HG02840 (cell line): ENCODE data around the gene ZNF581.
A peak's percentile ranks its signal among the peaks of the same experiment; 100 is the strongest.

Source experiments
- ATAC-seq: cut with Tn5 transposase; IDR thresholded peaks from one replicate; pipeline ENCODE4 v1.9.1; 2021; ENCODE audit warnings: mild to moderate bottlenecking, moderate library complexity, moderate number of reproducible peaks; ENCODE audit not compliant: unreplicated experiment, low FRiP score

Gene ZNF581, protein sequence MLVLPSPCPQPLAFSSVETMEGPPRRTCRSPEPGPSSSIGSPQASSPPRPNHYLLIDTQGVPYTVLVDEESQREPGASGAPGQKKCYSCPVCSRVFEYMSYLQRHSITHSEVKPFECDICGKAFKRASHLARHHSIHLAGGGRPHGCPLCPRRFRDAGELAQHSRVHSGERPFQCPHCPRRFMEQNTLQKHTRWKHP

GRCh38 chr19:55643003-55643886 is at the start of gene ZNF581:
Gene ZNF581 (plus strand): TSS chr19:55643649. CDS start chr19:55644572, 923 bp downstream.
- ATAC-seq, result no peak

DNA sequence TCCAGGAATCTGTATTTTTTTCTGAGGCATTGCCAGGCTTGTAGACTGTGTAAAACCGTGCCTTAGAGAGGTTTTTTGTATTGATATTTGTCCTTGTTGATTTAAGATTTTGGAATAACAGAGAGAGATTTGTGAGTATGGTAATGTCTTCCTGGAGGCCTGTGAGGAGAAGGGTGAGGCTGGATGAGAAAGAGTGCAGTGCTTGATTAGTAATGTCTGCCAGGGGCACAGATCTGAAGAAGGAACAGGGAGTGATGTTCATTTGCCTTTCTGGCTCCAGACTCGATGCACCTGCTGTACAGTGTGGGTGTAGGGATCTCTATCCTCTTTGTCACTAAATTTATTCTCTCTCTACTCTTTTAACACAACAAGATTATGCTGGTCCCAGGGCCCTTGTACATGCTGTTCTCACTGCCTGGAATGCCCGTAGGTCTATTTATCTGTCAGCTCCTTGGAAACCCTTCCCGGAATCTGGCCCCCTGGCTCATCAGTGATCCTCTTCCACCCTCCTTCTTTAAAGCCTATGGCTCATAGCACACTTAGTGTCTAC is 48.4 kb upstream of the ZNF581 start:
- ATAC-seq, result no peak

DNA sequence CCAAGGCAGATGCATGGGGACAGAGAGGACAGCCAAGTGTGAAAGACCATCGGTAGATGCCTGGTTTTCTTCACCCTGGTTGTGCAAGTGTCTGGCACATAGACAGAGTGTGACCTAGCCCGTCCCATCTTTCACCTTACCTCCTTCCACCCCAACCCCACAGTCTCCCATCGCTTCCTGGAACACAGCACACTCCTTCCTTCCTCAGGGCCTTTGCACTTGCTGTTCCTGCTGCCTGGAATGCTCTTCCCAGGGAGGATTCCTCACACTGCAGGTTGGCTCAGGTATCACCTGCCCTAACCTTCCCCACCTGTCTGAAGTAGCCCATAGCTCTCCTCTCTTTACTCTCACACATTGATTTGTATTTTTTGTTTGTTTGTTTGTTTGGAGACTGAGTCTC is 47.1 kb upstream of the ZNF581 start:
- no peak for ATAC-seq

DNA sequence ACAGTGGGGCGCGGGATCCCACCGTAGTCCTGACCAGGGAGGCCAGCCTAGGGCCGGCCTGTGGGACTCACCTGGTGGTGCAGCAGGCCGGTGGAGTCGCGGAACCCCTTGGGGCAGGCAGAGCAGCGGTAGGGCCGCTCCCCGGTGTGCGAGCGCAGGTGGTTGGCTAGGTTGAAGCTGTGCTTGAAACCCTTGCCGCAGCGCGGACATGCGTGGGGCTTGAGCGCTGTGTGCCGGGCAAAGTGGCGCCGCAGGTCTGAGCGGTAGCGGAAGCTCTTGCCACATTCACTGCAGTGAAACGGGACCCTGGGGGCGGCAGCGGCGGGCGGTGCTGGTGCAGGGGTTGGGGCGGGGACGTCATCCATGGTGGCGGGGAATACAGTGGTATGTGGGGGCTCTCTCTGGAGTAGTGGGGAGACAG is 45.9 kb upstream of the ZNF581 start:
- no peak for ATAC-seq

GRCh38 chr19:55598034-55598433 is 45.4 kb upstream of the ZNF581 start:
- ATAC-seq, result no peak

DNA sequence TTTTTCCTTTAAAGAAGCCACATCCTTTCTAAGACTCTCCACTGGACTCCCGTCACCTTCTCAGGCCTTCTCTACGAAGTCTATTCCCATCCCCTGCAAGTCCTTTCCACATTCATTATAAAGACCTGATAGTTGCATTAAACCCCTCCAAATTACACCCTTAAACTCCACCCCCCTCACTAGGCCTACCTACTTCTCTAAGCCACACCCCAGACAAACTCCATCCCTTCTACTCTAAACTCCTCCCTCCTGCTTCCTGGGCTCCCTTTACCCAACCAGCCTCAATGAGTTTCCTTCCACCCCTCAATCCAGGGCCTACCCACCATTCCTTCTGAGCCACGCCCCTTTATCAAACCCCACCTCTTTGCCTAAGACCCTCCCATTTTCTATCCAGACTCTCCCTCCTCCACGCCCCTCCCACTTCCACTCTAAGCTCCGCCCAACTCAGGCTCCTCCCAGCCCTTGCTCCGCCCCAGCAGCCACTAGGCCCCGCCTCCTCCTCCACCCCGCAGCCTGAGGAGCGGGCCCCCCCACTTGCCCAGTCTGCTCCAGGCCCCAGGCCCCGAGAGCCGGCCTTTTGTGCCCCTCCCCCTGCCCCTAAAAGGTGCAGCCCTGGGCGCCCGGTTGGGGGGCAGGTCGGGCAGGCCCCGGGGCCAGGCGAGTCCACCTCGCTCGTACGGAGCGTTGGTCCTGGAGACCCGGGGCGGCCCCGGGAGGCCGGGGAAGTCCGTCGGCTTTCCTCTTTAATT is 44.6 kb upstream of the ZNF581 start:
- ATAC-seq, result peak; percentile 38

DNA sequence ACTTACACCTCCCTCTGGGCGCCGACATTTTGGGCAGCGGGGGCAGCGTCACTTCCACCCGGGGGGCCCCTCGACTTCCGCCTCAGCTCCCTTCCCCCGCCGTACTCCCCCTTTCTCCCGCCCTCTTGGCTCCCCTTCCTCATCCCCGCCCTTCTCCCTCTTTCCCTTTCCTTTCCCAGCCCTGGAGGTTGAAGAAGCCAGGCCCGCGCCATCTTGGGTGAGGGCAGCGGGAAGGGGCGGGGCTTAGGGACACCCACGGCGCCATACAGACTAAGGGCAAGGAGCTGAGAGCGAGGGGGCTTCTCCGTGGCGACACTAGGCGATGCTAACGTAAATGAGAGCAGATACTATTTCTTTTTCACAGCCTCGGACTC is 44.0 kb upstream of the ZNF581 start, which contains the start of gene FIZ1:
Gene FIZ1, minus strand, starts transcription at position 50 of the 374 bp plus-strand sequence. CDS start 1,652 bp downstream, outside the sequence.
- ATAC-seq, result peak; percentile 59

DNA sequence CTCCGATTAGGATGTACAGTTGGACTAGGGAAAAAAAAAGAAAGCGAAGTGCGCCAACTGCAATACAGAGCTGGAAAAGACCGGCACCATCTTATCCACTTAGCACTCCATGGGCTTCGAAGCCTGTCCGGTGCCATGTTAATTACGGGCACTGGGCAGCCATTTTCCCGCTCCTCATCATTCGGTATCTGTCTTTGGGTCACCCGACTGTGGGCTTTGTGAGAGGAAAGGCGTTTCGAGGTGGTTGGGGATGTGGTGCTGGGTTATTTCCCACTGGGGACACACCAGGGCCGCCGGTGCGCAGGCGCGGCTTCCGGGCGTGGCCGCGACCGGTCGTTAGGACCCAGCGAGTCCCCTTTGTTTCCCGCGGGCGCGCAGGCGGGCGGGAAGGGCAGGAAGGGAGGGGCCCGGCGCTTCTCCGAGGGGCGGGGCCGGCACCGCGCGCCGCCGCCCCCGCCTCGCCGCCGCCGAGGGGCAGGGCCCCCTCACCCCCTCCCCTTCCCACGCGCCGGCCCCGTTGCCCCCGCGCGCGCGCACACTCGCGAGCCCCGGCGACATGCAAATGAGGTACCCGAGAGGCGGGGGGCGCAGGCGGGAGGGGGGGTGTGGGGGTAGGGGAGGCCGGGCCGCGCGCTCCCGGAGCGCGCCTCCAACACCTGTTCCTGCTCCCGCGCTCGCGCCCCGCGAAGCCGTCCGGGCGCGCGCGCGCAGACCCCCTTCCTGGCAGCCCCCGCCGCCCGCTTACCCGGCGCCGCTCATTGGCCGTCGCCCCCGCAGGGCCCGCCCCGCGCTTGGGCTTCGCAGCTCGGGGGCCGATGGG is 43.4 kb upstream of the ZNF581 start, which contains the start of gene ZNF524:
Gene ZNF524, plus strand, starts transcription at position 447 of the 820 bp plus-strand sequence. CDS start 1,825 bp downstream, outside the sequence.
- peak; percentile 45 for ATAC-seq

- no peak for ATAC-seq
These were observed 42.8 kb upstream of the ZNF581 start for GRCh38 chr19:55600662-55601028.

DNA sequence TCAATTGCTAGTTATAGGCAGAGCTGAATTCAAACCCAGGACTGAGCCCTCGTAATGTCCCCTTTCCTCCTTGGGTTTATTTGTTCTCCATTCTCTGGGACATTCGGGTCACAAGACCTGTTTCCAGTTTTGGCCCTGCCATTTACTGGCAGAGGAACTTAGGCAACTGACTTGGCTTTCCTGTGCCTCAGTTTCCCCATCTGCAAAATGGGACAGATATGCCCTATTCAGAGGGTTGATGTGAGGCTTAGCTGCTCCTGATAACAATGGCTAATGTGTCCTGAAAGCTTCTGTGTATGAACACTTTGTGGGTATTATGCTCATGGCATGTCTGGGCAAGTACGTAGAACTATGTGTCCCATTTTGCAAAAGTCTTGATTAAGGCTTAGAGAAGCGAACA is 42.4 kb upstream of the ZNF581 start:
- no peak for ATAC-seq

DNA sequence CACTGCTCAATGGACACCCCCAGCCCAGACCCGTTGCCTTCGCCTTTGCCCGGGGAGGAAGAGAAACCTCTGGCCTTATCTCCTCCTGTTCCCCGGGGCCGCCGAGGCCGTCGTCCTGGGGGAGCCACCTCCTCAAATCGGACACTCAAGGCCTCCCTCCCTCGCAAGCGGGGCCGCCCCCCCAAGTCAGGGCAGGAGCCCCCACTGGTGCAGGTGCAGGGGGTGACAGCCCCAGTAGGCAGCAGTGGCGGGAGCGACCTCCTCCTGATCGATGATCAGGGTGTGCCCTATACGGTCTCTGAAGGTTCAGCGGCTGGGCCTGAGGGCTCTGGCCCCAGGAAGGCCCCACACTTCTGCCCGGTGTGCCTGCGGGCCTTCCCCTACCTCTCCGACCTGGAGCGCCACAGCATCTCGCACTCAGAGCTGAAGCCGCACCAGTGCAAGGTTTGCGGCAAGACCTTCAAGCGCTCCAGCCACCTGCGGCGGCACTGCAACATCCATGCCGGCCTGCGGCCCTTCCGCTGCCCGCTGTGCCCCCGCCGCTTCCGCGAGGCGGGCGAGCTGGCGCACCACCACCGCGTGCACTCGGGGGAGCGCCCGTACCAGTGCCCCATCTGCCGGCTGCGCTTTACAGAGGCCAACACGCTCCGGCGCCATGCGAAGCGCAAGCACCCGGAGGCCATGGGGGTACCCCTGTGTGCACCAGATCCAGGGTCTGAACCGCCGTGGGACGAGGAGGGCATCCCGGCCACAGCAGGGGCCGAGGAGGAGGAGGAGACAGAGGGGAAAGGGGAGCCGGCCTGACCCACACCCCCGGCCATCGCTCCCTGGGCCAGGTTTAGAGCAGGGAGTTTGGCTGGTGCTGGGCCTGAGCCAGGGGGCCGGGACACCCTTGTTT is 41.1 kb upstream of the ZNF581 start:
- no peak for ATAC-seq

DNA sequence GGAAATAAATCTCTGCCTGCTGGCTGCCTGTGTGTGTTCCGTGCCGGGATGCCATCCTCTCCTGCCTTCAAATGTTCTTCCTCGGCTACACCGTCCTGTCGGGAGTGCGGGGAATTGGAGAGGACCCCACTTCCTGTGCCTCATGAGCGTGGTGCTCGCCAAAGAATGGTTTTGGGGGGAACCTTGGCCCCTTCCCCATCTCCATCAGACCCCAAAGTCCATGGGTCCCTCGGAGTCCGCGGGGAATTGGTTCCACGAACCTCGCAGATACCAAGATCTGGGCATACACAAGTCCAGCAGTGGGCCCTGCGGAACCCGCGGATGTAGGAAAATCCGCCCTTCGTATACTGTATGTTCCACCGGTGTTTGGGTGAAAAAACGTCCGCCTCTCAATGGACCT is 40.3 kb upstream of the ZNF581 start:
- no peak for ATAC-seq

DNA sequence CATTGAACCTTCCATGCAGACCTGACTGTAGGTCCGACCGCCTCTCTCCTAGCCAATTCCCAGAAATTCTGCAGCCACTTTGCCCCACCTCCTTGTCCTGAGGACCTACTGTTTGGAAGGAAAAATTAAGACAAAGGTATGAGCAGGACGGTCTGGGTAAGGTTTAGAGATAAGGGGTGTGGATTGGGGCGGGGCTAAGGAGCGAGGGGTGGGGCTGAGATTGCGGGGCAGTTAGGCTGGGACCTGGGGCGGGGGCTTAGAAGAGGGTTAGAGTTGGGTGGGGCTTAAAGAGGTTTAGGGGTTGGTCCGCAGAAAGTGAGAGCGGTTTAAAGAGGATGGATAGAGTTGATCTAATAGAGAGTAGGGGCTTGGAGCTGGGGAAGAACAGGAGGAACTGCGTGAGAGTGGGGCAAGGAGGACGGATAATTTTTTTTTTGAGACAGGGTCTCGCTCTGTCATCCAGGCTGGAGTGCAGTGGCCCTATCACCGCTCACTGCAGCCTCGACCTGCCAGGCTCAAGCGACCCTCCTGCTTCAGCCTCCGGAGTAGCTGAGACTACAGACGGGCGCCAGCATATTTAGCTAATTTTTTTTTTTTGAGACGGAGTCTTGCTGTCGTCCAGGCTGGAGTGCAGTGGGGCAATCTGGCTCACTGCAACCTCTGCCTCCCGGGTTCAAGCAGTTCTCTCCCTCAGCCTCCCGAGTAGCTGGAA is 39.7 kb upstream of the ZNF581 start:
- ATAC-seq, result no peak

DNA sequence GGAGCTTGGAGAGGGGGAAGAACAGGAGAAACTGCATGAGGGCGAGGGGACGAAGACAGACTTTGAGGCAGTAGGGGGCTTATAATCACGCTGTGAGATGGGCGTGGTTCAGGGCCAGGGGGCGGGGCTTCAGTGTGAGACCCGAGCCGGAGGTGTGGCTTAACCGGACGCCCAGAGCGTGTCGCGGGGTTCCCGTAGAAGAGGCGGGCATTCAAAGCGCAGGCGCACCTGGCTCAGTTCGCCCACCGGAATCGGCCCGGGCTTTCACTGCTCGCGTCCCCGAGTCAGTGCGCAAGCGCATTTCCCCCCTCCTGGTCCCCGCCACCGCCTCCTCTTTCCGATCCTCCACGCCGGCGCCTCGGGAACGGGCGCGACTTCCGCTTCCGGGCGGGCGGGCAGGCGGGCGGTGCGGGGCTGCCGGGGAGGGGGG is 38.2 kb upstream of the ZNF581 start:
- peak; percentile 78 for ATAC-seq

DNA sequence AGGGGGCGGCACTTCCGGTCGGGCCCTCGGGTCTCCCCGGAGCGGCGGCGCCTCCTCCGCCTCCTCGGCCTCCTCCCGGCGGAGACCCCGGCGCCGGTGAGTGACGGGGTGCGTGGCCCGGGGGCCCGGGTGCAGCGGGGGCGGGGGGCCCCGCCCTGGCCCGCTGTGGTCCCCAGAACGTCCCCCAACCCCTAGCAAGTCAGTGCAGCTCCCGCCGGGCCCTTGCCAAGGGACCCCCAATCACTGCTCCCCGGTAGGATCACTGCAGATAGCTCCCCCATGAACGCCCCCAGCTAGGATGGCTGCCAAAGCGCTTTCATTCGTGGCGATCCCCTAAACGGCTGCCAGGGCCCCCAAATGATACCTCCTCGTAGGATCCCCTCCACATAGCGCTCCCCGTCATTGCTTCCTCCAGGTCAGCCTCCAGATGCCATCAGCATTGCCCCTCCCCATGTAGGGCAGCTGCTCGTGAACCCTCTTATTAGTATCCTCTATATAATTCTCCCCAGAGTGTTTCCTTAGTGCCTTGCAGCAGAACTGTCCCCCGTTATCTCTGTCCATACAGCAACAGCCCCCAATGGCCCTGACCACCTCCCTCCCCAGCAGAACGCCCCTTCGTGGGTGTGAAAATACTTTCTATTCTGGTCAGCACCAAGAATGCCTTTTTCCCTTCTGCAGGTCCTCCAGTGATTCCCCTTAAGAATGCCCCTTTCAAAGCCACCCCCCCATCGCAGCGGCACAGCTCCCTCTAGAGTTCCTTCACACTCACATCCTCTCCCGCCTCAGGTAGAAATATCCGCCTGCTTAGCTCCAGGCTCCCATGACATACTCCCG is 37.6 kb upstream of the ZNF581 start, which contains the start of gene ZNF865:
Gene ZNF865, plus strand, starts transcription at position 11 of the 834 bp plus-strand sequence. CDS start 7,972 bp downstream, outside the sequence.
- peak; percentile 10 for ATAC-seq

GRCh38 chr19:55606471-55606787 is 37.0 kb upstream of the ZNF581 start:
- ATAC-seq, result no peak

GRCh38 chr19:55606817-55607216 is 36.6 kb upstream of the ZNF581 start:
- no peak for ATAC-seq
